Amygdala (tissue), 56 donors: Measurements from ENCODE around the gene MAN1A1.

Source experiments
- DNase-seq, 56 donors: peaks; one replicate each; lab custom pipeline; 2025; lab: John Stamatoyannopoulos, UW

The MAN1A1 gene

GRCh38 chr6:119276211-119276610, 73.3 kb downstream of the MAN1A1 start:
- DNase-seq = no peak

DNA sequence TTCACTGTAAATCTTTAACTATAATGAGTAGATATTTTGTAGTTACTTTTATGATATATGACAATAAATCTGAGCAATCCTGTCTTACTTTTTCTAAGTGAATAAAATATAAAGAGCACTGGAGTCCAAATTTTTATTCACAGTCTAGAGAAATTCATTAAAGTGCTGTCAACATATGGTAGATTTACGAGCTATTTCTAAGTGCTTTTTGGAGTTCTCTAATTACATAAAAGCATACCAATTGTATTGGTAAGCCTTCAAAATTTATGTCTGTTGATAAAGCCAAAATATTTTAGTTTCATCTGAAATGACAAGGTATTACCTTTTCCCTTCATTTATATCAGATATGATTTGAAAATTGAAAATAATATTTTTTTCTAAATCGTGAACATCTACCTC, 75.4 kb downstream of the MAN1A1 start:
- DNase-seq = no peak

DNA sequence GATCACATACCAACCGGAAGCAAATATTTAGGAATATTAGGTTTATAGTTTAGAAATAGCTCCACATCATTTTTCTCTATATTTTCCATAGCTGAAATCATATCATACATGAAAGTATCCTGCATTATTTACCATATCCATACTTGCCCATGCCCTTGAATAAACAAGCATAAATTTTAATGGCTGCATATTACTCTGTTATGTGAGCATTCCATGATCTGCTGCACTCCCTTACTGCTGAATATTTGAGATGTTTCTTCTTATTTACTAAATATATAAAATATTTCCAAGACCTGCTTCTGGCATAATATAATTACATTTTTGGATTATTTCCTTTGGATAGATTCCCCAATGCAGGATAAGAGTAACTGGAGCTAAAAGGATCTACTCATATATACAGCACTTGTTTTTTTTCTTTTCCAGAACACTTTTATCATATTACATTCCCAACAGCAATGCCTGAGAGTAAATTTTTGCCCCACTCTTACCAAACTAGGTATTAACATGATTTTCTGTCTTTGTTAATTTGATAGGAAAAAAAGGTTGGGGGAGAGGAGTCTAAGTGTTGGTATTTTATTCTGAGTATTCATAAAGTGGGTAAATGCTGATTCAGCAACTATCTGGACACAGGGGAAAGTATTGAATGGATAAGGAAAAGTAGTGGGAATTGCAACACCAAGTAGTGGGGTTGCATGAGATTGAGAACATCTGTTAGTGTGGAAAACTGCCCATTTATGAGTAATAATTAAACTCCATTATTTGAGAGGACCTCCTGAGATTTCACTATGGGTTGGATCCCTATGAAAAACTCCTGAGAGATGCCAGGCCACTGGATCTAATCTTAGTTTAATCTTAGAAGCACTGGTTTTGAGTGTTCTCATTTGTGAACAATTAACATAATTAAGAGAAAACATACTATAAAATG, 76.0 kb downstream of the MAN1A1 start:
- DNase-seq = no peak

- no peak for DNase-seq
These were observed 79.0 kb downstream of the MAN1A1 start for GRCh38 chr6:119270545-119270944.

DNA sequence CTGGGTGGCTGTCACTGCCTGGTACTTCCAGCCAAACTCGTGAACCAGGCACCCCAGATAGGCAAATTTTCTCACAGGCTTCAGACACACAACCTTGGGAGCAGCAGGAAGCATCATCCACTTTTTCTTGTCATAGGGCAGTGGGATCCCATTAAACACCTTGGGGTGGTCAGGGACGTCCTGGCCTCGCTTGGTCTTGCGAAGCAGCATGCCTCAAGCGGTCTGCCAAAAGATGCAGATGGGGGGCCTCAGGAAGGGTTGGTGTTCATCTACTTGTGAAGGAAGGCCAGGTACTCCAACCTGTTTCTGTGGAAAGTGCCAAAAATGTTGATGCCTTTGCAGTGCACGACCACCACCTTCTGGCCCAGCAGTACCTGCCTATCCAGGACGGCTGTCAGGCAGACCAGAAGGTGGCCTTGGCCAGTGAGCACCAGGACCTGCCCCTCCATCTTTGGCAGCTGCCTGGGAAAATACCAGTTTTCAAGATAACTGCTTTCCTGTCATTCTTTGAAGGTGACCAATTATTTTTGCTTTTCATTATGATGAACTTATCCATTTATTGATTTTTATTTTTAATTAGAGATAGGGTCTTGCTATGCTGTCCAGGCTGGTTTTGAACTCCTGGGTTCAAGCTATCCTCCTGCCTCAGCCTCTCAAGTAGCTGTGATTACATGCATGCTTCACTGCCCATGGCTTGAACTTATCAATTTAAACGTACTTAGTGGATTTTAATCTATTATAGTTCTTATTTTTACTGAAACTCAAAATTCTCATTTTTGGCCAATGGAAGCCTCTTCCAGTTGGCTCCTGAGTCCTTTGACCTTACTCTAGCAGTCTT, 80.1 kb downstream of the MAN1A1 start:
- DNase-seq = no peak

DNA sequence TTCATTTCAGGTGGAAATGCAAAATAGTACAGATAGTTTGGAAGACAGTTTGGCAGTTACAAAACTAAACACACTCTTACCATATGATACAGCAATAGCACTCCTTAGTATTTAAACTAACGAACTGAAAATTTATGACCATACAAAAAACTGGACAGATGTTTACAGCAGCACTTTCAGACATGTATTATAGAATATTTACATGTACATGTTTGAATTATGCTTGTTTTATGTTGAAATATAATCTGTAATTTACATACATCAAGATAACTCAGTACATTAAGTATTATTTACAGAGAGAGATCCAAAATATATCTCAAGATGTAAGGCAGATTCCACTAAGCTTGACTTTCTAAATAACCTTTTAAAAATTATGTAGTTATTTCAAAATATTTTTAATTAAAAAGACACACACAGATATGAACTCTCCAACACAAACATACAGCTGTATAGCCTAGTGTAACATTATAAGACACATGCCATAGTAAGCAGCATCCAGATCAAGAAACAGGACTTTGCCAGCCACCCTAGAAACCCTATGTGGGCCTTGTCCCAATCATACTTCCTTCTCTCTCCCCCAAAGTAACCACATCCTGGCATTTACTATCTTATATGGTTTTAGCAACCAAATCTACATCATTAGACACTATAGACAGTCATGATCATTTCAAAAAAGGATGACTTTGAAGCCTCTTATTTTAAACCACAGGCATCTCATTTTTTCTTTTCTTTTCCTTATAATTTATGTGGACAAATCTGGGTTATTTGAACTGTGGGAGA, 82.2 kb downstream of the MAN1A1 start:
- DNase-seq = no peak

- no peak for DNase-seq
These were observed 84.6 kb downstream of the MAN1A1 start for GRCh38 chr6:119264854-119265397.

DNA sequence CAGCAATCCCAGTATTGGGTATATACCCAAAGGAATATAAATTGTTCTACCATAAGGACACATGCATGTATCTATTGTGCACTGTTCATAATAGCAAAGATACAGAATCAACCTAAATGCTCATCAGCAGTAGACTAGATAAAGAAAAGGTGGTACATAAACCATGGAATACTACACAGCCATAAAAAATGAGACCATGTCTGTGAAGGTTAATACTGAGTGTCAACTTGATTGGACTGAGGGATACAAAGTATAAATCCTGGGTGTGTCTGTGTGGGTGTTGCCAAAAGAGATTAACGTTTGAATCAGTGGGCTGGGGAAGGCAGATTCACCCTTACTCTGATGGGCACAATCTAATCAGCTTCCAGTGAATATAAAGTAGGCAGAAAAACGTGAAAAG, 86.9 kb downstream of the MAN1A1 start:
- DNase-seq = no peak

GRCh38 chr6:119261944-119262284, 87.6 kb downstream of the MAN1A1 start:
- no peak for DNase-seq

GRCh38 chr6:119259027-119259426, 90.5 kb downstream of the MAN1A1 start:
- no peak for DNase-seq

- DNase-seq = no peak
These were observed 91.8 kb downstream of the MAN1A1 start for GRCh38 chr6:119257726-119258125.

GRCh38 chr6:119256978-119257462, 92.5 kb downstream of the MAN1A1 start:
- no peak for DNase-seq

- DNase-seq = no peak
These were observed 93.2 kb downstream of the MAN1A1 start for GRCh38 chr6:119256392-119256791.

- DNase-seq = no peak
These were observed 94.1 kb downstream of the MAN1A1 start for GRCh38 chr6:119255492-119255891.

GRCh38 chr6:119250036-119250435, 99.5 kb downstream of the MAN1A1 start:
- peak in 1 of 56 donors; percentile 9 for DNase-seq

GRCh38 chr6:119249319-119249718, 100.2 kb downstream of the MAN1A1 start:
- DNase-seq = no peak

DNA sequence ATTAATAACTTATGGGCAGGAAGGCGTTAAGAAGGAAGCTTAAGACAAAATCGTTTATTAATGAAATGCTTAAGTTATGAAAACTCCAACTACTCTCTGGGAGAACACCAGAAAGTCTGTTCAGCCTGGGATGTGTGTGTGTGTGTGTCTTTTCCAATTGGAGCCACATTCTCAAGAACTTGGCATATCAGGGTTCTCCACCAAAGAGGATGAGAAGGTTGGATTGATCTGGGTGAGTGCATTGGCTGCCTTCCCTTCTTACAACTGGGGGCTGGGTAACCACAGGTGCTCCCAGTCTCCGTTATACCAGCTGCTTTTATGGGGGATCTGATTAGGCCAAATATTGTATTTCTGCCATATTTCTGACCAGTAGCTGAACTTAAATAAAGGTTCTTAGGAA, 102.1 kb downstream of the MAN1A1 start:
- DNase-seq = no peak

GRCh38 chr6:119243657-119244056, 105.9 kb downstream of the MAN1A1 start:
- DNase-seq = no peak

GRCh38 chr6:119243037-119243436, 106.5 kb downstream of the MAN1A1 start:
- no peak for DNase-seq

GRCh38 chr6:119241540-119242309, 107.8 kb downstream of the MAN1A1 start:
- DNase-seq = no peak
